ENCODE data around the gene GRIN3A. TPM values are rescaled to one million over a fixed set of nuclear protein-coding genes. Genes with fewer than 3 reads are reported as not detected.

GRIN3A gene
- total RNA-seq, 3 donors from 2014 or later (not counting 1 experiment from before 2014, with no cell fraction given): not detected

GRCh38 chr9:101635473-101635872 is 103.0 kb downstream of the GRIN3A start:
- Mint-ChIP-seq H3K27ac (no peak overlapping the region), H3K27me3 (ENCODE audit: low read depth in 2 of 2) (no peaks in the 10 kb centered on the region), H3K36me3 (no peaks in the 10 kb centered on the region), H3K9me3 (peaks cover 0 to 3% of the 10 kb centered on the region in 2 donors), H3K4me3 (no peak overlapping the region), H3K4me1 (no peaks in the 10 kb centered on the region)
- H3K4me3 ChIP-seq (ENCODE audit: low read length): no peak overlapping the region
- no peaks in the 10 kb centered on the region for H3K27me3 ChIP-seq (ENCODE audit: control insufficient read depth, insufficient read depth, low read length)
- H3K36me3 ChIP-seq (ENCODE audit: control insufficient read depth, insufficient read depth, low read length): no peaks in the 10 kb centered on the region
- DNase-seq (no peak), ATAC-seq (no peak)
- no peak for TF ChIP-seq CTCF (IDR thresholded peaks at IDR 0.05)
- H3K4me1 ChIP-seq (ENCODE audit: control insufficient read depth, insufficient read depth, low read length): no peaks in the 10 kb centered on the region
- no peaks in the 10 kb centered on the region for H3K9me3 ChIP-seq (ENCODE audit: control insufficient read depth, insufficient read depth, low read length)
- H3K27ac ChIP-seq (ENCODE audit: low read length): no peak overlapping the region
- 100% methylated on average over 1 of the region's 1 CpG for WGBS (ENCODE audit: insufficient coverage)
- intact Hi-C loops (cut with micrococcal nuclease): no loop called here

DNA sequence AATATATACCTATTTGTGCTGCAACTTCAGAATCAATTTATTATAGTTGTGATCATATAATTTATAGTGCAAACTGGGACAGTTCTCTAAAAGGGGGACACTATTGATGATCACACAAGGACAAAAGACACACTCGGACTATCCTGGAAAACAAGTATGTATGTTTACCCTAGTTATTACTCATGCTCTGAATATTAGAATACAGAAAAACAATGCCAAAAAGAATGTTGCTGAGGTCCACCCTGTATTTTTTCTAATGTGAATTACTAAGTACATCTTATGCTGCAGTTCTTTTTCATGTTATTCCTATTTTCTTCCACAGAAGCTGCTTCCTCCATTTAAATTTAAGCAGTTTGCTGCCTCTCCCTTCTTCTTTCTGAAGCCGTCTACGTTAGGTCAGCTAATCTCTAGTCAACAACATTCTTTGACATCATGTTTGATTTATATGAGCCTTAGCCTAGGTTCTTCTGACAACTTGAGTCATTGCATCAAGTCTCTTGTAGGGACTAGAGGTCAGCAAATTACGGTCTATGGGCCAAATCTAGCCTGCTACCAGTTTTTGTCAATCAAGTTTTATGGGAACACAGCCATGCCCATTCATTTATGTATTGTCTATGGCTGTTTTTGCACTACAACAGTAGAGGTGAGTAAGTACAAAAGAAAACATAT is 103.6 kb downstream of the GRIN3A start:
- TF ChIP-seq CTCF (IDR thresholded peaks at IDR 0.05): no peak
- WGBS (ENCODE audit: insufficient coverage): 81% methylated on average over 4 of the region's 4 CpGs
- Histone ChIP-seq H3K9me3 (ENCODE audit: control insufficient read depth, insufficient read depth, low read length) (no peaks in the 10 kb centered on the region), H3K27ac (ENCODE audit: low read length) (no peak overlapping the region), H3K27me3 (ENCODE audit: control insufficient read depth, insufficient read depth, low read length) (no peaks in the 10 kb centered on the region), H3K4me1 (ENCODE audit: control insufficient read depth, insufficient read depth, low read length) (no peaks in the 10 kb centered on the region), H3K4me3 (ENCODE audit: low read length) (no peak overlapping the region), H3K36me3 (ENCODE audit: control insufficient read depth, insufficient read depth, low read length) (no peaks in the 10 kb centered on the region)
- H3K9me3 Mint-ChIP-seq: peaks cover 0 to 3% of the 10 kb centered on the region in 2 donors
- ATAC-seq (no peak), DNase-seq (no peak)
- no peaks in the 10 kb centered on the region for H3K36me3 Mint-ChIP-seq
- H3K4me3 Mint-ChIP-seq: no peak overlapping the region
- intact Hi-C loops (cut with micrococcal nuclease): no loop called here
- no peak overlapping the region for H3K27ac Mint-ChIP-seq
- H3K4me1 Mint-ChIP-seq: no peaks in the 10 kb centered on the region
- no peaks in the 10 kb centered on the region for H3K27me3 Mint-ChIP-seq (ENCODE audit: low read depth in 2 of 2)

- Mint-ChIP-seq H3K4me1 (no peaks in the 10 kb centered on the region), H3K36me3 (no peaks in the 10 kb centered on the region), H3K27ac (no peak overlapping the region), H3K27me3 (ENCODE audit: low read depth in 2 of 2) (no peaks in the 10 kb centered on the region), H3K9me3 (no peaks in the 10 kb centered on the region), H3K4me3 (no peak overlapping the region)
- Histone ChIP-seq H3K9me3 (ENCODE audit: control insufficient read depth, insufficient read depth, low read length) (no peaks in the 10 kb centered on the region), H3K4me1 (ENCODE audit: control insufficient read depth, insufficient read depth, low read length) (no peaks in the 10 kb centered on the region), H3K27ac (ENCODE audit: low read length) (no peak overlapping the region), H3K27me3 (ENCODE audit: control insufficient read depth, insufficient read depth, low read length) (no peaks in the 10 kb centered on the region), H3K36me3 (ENCODE audit: control insufficient read depth, insufficient read depth, low read length) (no peaks in the 10 kb centered on the region), H3K4me3 (ENCODE audit: low read length) (no peak overlapping the region)
- intact Hi-C loops (cut with micrococcal nuclease): no loop called here
- WGBS (ENCODE audit: insufficient coverage): no CpG with 5 or more reads among the region's 1 CpG
- ATAC-seq: no peak
- DNase-seq: no peak
- no peak for TF ChIP-seq CTCF (IDR thresholded peaks at IDR 0.05)
These were observed 105.8 kb downstream of the GRIN3A start for GRCh38 chr9:101632611-101633010.

DNA sequence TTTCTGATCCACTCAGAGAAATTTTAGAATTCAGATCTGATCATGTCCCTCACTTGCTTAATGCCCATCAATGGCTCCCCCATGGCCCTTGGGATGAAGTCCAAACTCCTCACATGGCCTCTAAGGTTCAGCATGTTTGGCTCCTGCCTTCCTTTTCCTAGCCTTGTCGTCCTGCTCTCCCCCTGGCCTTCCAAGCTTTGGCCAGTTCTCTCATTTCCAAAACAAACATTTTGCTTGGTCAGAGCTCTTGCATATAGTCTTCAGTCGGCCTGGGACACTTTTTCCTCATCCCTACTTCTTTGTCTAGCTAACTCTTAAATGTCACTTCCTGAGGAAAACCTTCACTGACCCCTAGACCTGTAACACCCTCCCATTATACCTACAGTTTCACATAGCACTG is 106.6 kb downstream of the GRIN3A start:
- H3K4me3 ChIP-seq (ENCODE audit: low read length): no peak overlapping the region
- no peaks in the 10 kb centered on the region for H3K4me1 ChIP-seq (ENCODE audit: control insufficient read depth, insufficient read depth, low read length)
- no peak for ATAC-seq
- Mint-ChIP-seq H3K4me3 (no peak overlapping the region), H3K36me3 (no peaks in the 10 kb centered on the region), H3K27me3 (ENCODE audit: low read depth in 2 of 2) (no peaks in the 10 kb centered on the region), H3K4me1 (no peaks in the 10 kb centered on the region), H3K9me3 (no peaks in the 10 kb centered on the region), H3K27ac (no peak overlapping the region)
- no peak for DNase-seq
- H3K9me3 ChIP-seq (ENCODE audit: control insufficient read depth, insufficient read depth, low read length): no peaks in the 10 kb centered on the region
- WGBS (ENCODE audit: insufficient coverage): 58% methylated on average over 2 of the region's 2 CpGs
- no peak overlapping the region for H3K27ac ChIP-seq (ENCODE audit: low read length)
- no peaks in the 10 kb centered on the region for H3K36me3 ChIP-seq (ENCODE audit: control insufficient read depth, insufficient read depth, low read length)
- no peak for TF ChIP-seq CTCF (IDR thresholded peaks at IDR 0.05)
- intact Hi-C loops (cut with micrococcal nuclease): no loop called here
- no peaks in the 10 kb centered on the region for H3K27me3 ChIP-seq (ENCODE audit: control insufficient read depth, insufficient read depth, low read length)
